GM12878 (cell line): ENCODE results near the gene ERC1. TPM values are rescaled to one million over a fixed set of nuclear protein-coding genes. Genes with fewer than 3 reads are reported as not detected.
A peak's percentile ranks its signal among the peaks of the same experiment; 100 is the strongest.

Experiments used
- ATAC-seq: fragments of 200-7000 bp; cut with Tn5 transposase; 3 replicates; pipeline ENCODE4 v1.9.1; 2020; ENCODE audit warnings: mild to moderate bottlenecking, moderate library complexity
- BruUV-seq: library from RNA; stranded (reverse); fragments of 400-500 nt; replicated peaks from 2 replicates; lab custom pipeline; 2021; lab: Mats Ljungman, UMichigan
- CTCF ChIA-PET: fragments of 300-600 bp; sonication (Branson Sonifier 250); formaldehyde crosslinking; extraction: SDS; loops from one replicate; lab custom pipeline; 2021; ENCODE audit warnings: inconsistent platforms; lab: Yijun Ruan, JAX
- POLR2A ChIA-PET: fragments of 350-600 bp; formaldehyde crosslinking; extraction: SDS; loops from one replicate; lab custom pipeline; 2021; ENCODE audit warnings: inconsistent platforms; lab: Charles Lee
- RAD21 ChIA-PET: fragments of 300-600 bp; sonication (Branson Sonifier 250); formaldehyde crosslinking; loops from one replicate; lab custom pipeline; 2023; ENCODE audit warnings: antibody characterized with exemption; ENCODE audit not compliant: unreplicated experiment; lab: Charles Lee
- SMC1A ChIA-PET: fragments of 300-600 bp; sonication (Branson Sonifier 250); formaldehyde crosslinking; loops from one replicate; lab custom pipeline; 2023; ENCODE audit not compliant: unreplicated experiment, uncharacterized antibody; lab: Charles Lee
- DNase-seq: peaks from one replicate; pipeline ENCODE4 v3.0.0-alpha.2; 2011; ENCODE audit warnings: low read depth, low spot score
- FAIRE-seq: peaks from 3 replicates; lab custom pipeline; 2011; peaks lifted over from hg19 to GRCh38; lab: Jason Lieb, UNC
- H2AFZ ChIP-seq: 2 replicates; pipeline ENCODE4 v1.6.0; 2011; ENCODE audit warnings: low read depth, low read length, control low read depth; ENCODE audit not compliant: control insufficient read depth
- H3K27ac ChIP-seq: 2 replicates; pipeline ENCODE4 v1.5.1; 2011; ENCODE audit warnings: control low read depth; ENCODE audit not compliant: control insufficient read depth, insufficient read depth
- H3K27me3 ChIP-seq, 2 experiments: replicated peaks in 1 of 2; 2 replicates each; pipeline versions ENCODE4 v1.6.0 to v1.6.1; 2011; ENCODE audit warnings: low read length in 1 of 2; ENCODE audit not compliant: control insufficient read depth in 2 of 2, insufficient read depth in 2 of 2
- H3K36me3 ChIP-seq, 2 experiments: 2 replicates each; pipeline ENCODE4 v1.5.1; 2011; ENCODE audit warnings: low read length in 1 of 2; ENCODE audit not compliant: control insufficient read depth in 2 of 2, insufficient read depth in 2 of 2
- H3K4me1 ChIP-seq: 2 replicates; pipeline ENCODE4 v1.6.1; 2011; ENCODE audit warnings: mild to moderate bottlenecking, low read length, moderate library complexity, mixed read lengths; ENCODE audit not compliant: control insufficient read depth, insufficient read depth
- H3K4me2 ChIP-seq: 2 replicates; pipeline ENCODE4 v1.6.0; 2011; ENCODE audit warnings: control low read depth; ENCODE audit not compliant: control insufficient read depth, insufficient read depth
- H3K4me3 ChIP-seq: fragments of 200-600 bp; sonication (generic); 2 replicates; pipeline ENCODE4 v1.5.1; 2016
- H3K79me2 ChIP-seq: 2 replicates; pipeline ENCODE4 v1.6.0; 2011; ENCODE audit warnings: low read length; ENCODE audit not compliant: control insufficient read depth, insufficient read depth
- H3K9ac ChIP-seq: 2 replicates; pipeline ENCODE4 v1.8.0; 2011; ENCODE audit warnings: low read length, control low read depth, mixed read lengths; ENCODE audit not compliant: control insufficient read depth, insufficient read depth
- H3K9me3 ChIP-seq: replicated peaks from 3 replicates; pipeline ENCODE4 v1.5.1; 2011; ENCODE audit warnings: mild to moderate bottlenecking, low read length; ENCODE audit not compliant: control insufficient read depth, insufficient read depth
- H4K20me1 ChIP-seq: 2 replicates; pipeline ENCODE4 v1.6.0; 2011; ENCODE audit not compliant: control insufficient read depth, insufficient read depth
- BRCA1 ChIP-seq: IDR thresholded peaks from 2 replicates; pipeline ENCODE4 v1.6.1; 2011; ENCODE audit warnings: low read depth, low read length, improper control_type of control experiment
- CHD2 ChIP-seq: IDR thresholded peaks from 2 replicates; pipeline ENCODE4 v1.6.1; 2011; ENCODE audit warnings: low read depth, low read length, improper control_type of control experiment, borderline replicate concordance
- CHD4 ChIP-seq: fragments of 200-600 bp; sonication (generic); IDR thresholded peaks from 2 replicates; pipeline ENCODE4 v1.6.1; 2016; ENCODE audit warnings: mild to moderate bottlenecking
- FOXM1 ChIP-seq: IDR thresholded peaks from 2 replicates; pipeline ENCODE4 v1.6.1; 2012; ENCODE audit warnings: low read depth, mild to moderate bottlenecking, inconsistent platforms, low read length, moderate library complexity
- IRF3 ChIP-seq: fragments of 450-650 bp; IDR thresholded peaks from 2 replicates; pipeline ENCODE4 v1.6.1; 2014; ENCODE audit warnings: mild to moderate bottlenecking
- KDM1A ChIP-seq: fragments of 200-600 bp; sonication (generic); IDR thresholded peaks from 2 replicates; pipeline ENCODE4 v1.6.1; 2016; ENCODE audit warnings: borderline replicate concordance
- NFIC ChIP-seq: IDR thresholded peaks from 2 replicates; pipeline ENCODE4 v1.6.1; 2012; ENCODE audit warnings: low read depth, mild to moderate bottlenecking, inconsistent platforms, low read length, moderate library complexity
- RAD21 ChIP-seq: IDR thresholded peaks from 2 replicates; pipeline ENCODE4 v1.6.1; 2011; ENCODE audit warnings: mild to moderate bottlenecking, low read depth, low read length, moderate library complexity; ENCODE audit not compliant: insufficient read depth
- SIN3A ChIP-seq: IDR thresholded peaks from 2 replicates; pipeline ENCODE4 v1.6.1; 2012; ENCODE audit warnings: low read depth, low read length, improper control_type of control experiment
- SMC3 ChIP-seq: IDR thresholded peaks from 2 replicates; pipeline ENCODE4 v1.6.1; 2011; ENCODE audit warnings: low read length, improper control_type of control experiment, borderline replicate concordance
- SUZ12 ChIP-seq: fragments of 200-600 bp; sonication (generic); IDR thresholded peaks from one replicate; pipeline ENCODE4 v1.6.1; 2018; ENCODE audit warnings: antibody characterized with exemption, mild to moderate bottlenecking; ENCODE audit not compliant: unreplicated experiment
- ZBTB33 ChIP-seq: fragments of 450-650 bp; IDR thresholded peaks from 2 replicates; pipeline ENCODE4 v1.6.1; 2017; ENCODE audit warnings: mild to moderate bottlenecking
- ZNF24 ChIP-seq: fragments of 450-650 bp; IDR thresholded peaks from 2 replicates; pipeline ENCODE4 v1.6.1; 2017; ENCODE audit warnings: antibody characterized with exemption, mild to moderate bottlenecking
- WGBS: methylation state at CpG from one replicate; pipeline ENCODE4 v1.1.6; 2016; ENCODE audit warnings: low lambda C conversion rate; ENCODE audit not compliant: insufficient replicate concordance, insufficient coverage; ENCODE audit errors: missing lambda C conversion rate; 5-methylcytosine and 5-hydroxymethylcytosine counted together
- in situ Hi-C: fragments of 300-500 bp; cut with MboI; formaldehyde crosslinking; loops from 9 replicates; pipeline ENCODE4 v1.14.3; 2018; ENCODE audit warnings: mixed read lengths
- intact Hi-C: fragments of 100-400 bp; cut with micrococcal nuclease; formaldehyde crosslinking; loops from one replicate; pipeline ENCODE4 v1.14.2; 2022; ENCODE audit not compliant: unreplicated experiment
- polyA plus RNA-seq, 11 experiments: library from polyadenylated mRNA; depleted of rRNA in 4 of 11; unstranded in 6 of 11; stranded (reverse) in 5 of 11; fragments of >200 nt; fragmentation: Nextera tagmentation in 4 of 11; fragmentation: Illumina TruSeq in 1 of 11; extraction: Ambion mirVana in 4 of 11; extraction: Trizol in 1 of 11; gene quantifications; 1 replicate in 1 of 11; 2 replicates in 10 of 11; pipeline versions ENCODE4 v1.2.1 to v1.2.3, GENCODE V29; 2011 to 2016; ENCODE audit warnings: inconsistent platforms in 2 of 11, missing spikeins in 2 of 11, low read depth in 1 of 11
- total RNA-seq, 4 experiments: library from RNA; depleted of rRNA in 3 of 4; stranded (reverse); fragments of >200 nt in 3 of 4; fragmentation: Illumina TruSeq in 1 of 4; extraction: Trizol in 1 of 4; gene quantifications; 2 replicates each; pipeline versions ENCODE4 v1.2.1 to v1.2.3, GENCODE V29; 2013 to 2021
- TF ChIP-seq, protein P1 (sequence below): IDR thresholded peaks from 2 replicates; pipeline ENCODE4 v1.6.1; 2011; ENCODE audit warnings: borderline replicate concordance, low read depth, mild to moderate bottlenecking, moderate library complexity, mixed read lengths, low read length; ENCODE audit not compliant: insufficient read depth; ENCODE audit errors: extremely low read length
- TF ChIP-seq, protein P2 (sequence below), 3 experiments: IDR thresholded peaks in 2 of 3; conservative IDR thresholded peaks in 1 of 3; 2 replicates each; pipeline ENCODE4 v1.5.1; 2011; ENCODE audit warnings: low read depth in 3 of 3, low read length in 3 of 3, mild to moderate bottlenecking in 3 of 3, control low read depth in 2 of 3, moderate library complexity in 2 of 3, inconsistent platforms in 1 of 3, mixed read lengths in 1 of 3; ENCODE audit not compliant: control insufficient read depth in 2 of 3, insufficient read depth in 1 of 3; ENCODE audit errors: extremely low read depth in 1 of 3
- TF ChIP-seq, protein P3 (sequence below): fragments of 150-350 bp; IDR thresholded peaks from 2 replicates; pipeline ENCODE4 v1.6.1; 2014; ENCODE audit warnings: mild to moderate bottlenecking, low read depth, low read length

Gene ERC1
- total and polyA plus RNA-seq, 10 of the 15 experiments (the other 5 are each of a cell fraction or from before 2014, with no cell fraction given), result 0.75 to 8.0 (median 5.0) TPM

DNA sequence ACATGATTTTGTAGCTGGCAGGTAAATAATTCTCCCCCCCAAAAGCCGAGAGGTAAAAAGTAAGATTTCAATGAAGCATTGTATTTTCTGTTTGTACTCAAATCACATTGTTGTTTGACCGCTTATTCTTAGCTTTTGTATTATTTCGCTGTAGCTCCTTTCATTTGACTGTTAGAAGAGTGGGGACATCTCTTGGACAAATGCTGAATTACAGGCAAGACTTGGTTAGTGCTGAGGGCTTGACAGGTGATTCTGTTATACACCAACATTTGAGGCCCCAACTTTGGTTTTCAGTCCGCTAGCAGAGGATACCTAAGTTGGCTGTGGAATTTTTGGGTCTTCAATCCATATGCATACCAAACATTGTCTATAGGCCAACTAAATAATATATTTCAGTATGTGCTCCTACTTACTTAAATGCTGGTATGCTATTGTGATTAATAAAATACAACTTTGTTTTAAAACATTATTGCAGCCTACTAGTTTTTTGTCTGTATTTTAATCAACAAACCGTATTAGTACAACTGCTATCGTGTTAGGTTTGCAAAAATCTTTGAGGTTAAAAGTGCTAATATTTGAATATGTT, 102.2 kb downstream of the ERC1 start:
- no TSS peak for BruUV-seq
- Histone ChIP-seq H2AFZ (no peak overlapping the region), H3K4me3 (no peak overlapping the region), H3K27me3 (no peaks in the 10 kb centered on the region), H3K9ac (no peak overlapping the region), H3K79me2 (no peaks in the 10 kb centered on the region), H4K20me1 (no peaks in the 10 kb centered on the region), H3K4me2 (no peak overlapping the region), H3K27ac (no peak overlapping the region), H3K4me1 (peaks cover 18% of the 10 kb centered on the region), H3K9me3 (no peaks in the 10 kb centered on the region), H3K36me3 (no peaks in the 10 kb centered on the region)
- ChIA-PET POLR2A (interaction anchor here (0.6 to 1.1 kb wide), 3 partner anchors 9 to 31 kb away, joined by 3 to 6 read pairs (median 6); no protein-coding TSS in a partner anchor), CTCF (interaction anchor here (0.6 to 4.2 kb wide), 70 partner anchors 10 to 641 kb away, joined by 3 to 56 read pairs (median 4); partner anchors contain the start of gene RAD52), SMC1A (interaction anchor here (0.5 to 2.2 kb wide), 47 partner anchors 9 to 527 kb away, joined by 3 to 31 read pairs (median 5); partner anchors contain the start of gene RAD52), RAD21 (interaction anchor here (0.6 to 2.9 kb wide), 43 partner anchors 10 to 523 kb away, joined by 3 to 33 read pairs (median 4); partner anchors contain the start of gene RAD52)
- 3% methylated on average over 6 of the region's 6 CpGs for WGBS
- FAIRE-seq (peak; percentile 84), DNase-seq (no peak), ATAC-seq (peak; percentile 77)
- intact Hi-C loops (loop anchor here (5.0 kb wide), 1 partner anchor 526 kb away; no protein-coding TSS in a partner anchor), in situ Hi-C loops (no loop called here)
- TF ChIP-seq ZBTB33, result no peak
- no peak for TF ChIP-seq FOXM1
- TF ChIP-seq KDM1A, result no peak
- TF ChIP-seq, protein P1, sequence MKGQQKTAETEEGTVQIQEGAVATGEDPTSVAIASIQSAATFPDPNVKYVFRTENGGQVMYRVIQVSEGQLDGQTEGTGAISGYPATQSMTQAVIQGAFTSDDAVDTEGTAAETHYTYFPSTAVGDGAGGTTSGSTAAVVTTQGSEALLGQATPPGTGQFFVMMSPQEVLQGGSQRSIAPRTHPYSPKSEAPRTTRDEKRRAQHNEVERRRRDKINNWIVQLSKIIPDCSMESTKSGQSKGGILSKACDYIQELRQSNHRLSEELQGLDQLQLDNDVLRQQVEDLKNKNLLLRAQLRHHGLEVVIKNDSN, result no peak
- TF ChIP-seq SMC3, result peak; percentile 49; the same call in 1 of the 2 replicates
- no peak for TF ChIP-seq SIN3A
- TF ChIP-seq, protein P2, sequence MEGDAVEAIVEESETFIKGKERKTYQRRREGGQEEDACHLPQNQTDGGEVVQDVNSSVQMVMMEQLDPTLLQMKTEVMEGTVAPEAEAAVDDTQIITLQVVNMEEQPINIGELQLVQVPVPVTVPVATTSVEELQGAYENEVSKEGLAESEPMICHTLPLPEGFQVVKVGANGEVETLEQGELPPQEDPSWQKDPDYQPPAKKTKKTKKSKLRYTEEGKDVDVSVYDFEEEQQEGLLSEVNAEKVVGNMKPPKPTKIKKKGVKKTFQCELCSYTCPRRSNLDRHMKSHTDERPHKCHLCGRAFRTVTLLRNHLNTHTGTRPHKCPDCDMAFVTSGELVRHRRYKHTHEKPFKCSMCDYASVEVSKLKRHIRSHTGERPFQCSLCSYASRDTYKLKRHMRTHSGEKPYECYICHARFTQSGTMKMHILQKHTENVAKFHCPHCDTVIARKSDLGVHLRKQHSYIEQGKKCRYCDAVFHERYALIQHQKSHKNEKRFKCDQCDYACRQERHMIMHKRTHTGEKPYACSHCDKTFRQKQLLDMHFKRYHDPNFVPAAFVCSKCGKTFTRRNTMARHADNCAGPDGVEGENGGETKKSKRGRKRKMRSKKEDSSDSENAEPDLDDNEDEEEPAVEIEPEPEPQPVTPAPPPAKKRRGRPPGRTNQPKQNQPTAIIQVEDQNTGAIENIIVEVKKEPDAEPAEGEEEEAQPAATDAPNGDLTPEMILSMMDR (IDR thresholded peaks at IDR 0.05 in 2 of 3, conservative IDR thresholded peaks at IDR 0.05 in 1 of 3; ENCODE audit: control insufficient read depth in 2 of 3, extremely low read depth in 1 of 3, insufficient read depth in 1 of 3, low read depth in 3 of 3, low read length in 3 of 3), result peak; percentile 60 to 85 (median 81)
- no peak for TF ChIP-seq CHD4
- TF ChIP-seq RAD21, result peak; percentile 93
- no peak for TF ChIP-seq BRCA1
- no peak for TF ChIP-seq CHD2
- no peak for TF ChIP-seq NFIC
- no peak for TF ChIP-seq IRF3
- TF ChIP-seq, protein P3, sequence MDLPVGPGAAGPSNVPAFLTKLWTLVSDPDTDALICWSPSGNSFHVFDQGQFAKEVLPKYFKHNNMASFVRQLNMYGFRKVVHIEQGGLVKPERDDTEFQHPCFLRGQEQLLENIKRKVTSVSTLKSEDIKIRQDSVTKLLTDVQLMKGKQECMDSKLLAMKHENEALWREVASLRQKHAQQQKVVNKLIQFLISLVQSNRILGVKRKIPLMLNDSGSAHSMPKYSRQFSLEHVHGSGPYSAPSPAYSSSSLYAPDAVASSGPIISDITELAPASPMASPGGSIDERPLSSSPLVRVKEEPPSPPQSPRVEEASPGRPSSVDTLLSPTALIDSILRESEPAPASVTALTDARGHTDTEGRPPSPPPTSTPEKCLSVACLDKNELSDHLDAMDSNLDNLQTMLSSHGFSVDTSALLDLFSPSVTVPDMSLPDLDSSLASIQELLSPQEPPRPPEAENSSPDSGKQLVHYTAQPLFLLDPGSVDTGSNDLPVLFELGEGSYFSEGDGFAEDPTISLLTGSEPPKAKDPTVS, result no peak
- no peak for TF ChIP-seq SUZ12
- no peak for TF ChIP-seq ZNF24
